Sigmoid colon (tissue), 4 donors: ENCODE results near the gene TSEN2.

ENCODE experiments used
- CTCF ChIP-seq, 4 experiments: fragments of 450-650 bp in 3 of 4; fragments of 200-600 bp in 1 of 4; IDR thresholded peaks; one replicate each; pipeline ENCODE4 v1.5.1; 2016 to 2019; ENCODE audit warnings: antibody characterized with exemption in 4 of 4, mild to moderate bottlenecking in 3 of 4, moderate library complexity in 2 of 4
- EP300 ChIP-seq, 4 donors: sonication (generic); formaldehyde crosslinking; IDR thresholded peaks; one replicate each; pipeline ENCODE4 v1.6.1; 2017; ENCODE audit warnings: antibody characterized with exemption in 4 of 4
- POLR2A ChIP-seq, 2 donors: fragments of 450-650 bp; IDR thresholded peaks; one replicate each; pipeline ENCODE4 v1.6.1; 2016; ENCODE audit warnings: antibody characterized with exemption in 2 of 2, mild to moderate bottlenecking in 2 of 2, moderate library complexity in 2 of 2
- POLR2AphosphoS5 ChIP-seq, 4 donors: sonication (generic); formaldehyde crosslinking; IDR thresholded peaks; one replicate each; pipeline ENCODE4 v1.6.1; 2017; ENCODE audit warnings: antibody characterized with exemption in 4 of 4

- TF ChIP-seq CTCF (IDR thresholded peaks at IDR 0.05): no peak
- no peak for TF ChIP-seq POLR2A (IDR thresholded peaks at IDR 0.05)
- no peak for TF ChIP-seq POLR2AphosphoS5 (IDR thresholded peaks at IDR 0.05)
- no peak for TF ChIP-seq EP300 (IDR thresholded peaks at IDR 0.05)
Observed at GRCh38 chr3:12451960-12452359, 32.3 kb upstream of the TSEN2 start.
